Sigmoid colon (tissue), 4 donors: ENCODE data around the gene TTYH1.

Experiments
- POLR2A ChIP-seq, 2 donors: fragments of 450-650 bp; IDR thresholded peaks; one replicate each; pipeline ENCODE4 v1.6.1; 2016; ENCODE audit warnings: antibody characterized with exemption in 2 of 2, mild to moderate bottlenecking in 2 of 2, moderate library complexity in 2 of 2
- POLR2AphosphoS5 ChIP-seq, 4 donors: sonication (generic); formaldehyde crosslinking; IDR thresholded peaks; one replicate each; pipeline ENCODE4 v1.6.1; 2017; ENCODE audit warnings: antibody characterized with exemption in 4 of 4
- TF ChIP-seq, protein P1 (sequence below), 4 experiments: fragments of 450-650 bp in 3 of 4; fragments of 200-600 bp in 1 of 4; IDR thresholded peaks; one replicate each; pipeline ENCODE4 v1.5.1; 2016 to 2019; ENCODE audit warnings: antibody characterized with exemption in 4 of 4, mild to moderate bottlenecking in 3 of 4, moderate library complexity in 2 of 4

DNA sequence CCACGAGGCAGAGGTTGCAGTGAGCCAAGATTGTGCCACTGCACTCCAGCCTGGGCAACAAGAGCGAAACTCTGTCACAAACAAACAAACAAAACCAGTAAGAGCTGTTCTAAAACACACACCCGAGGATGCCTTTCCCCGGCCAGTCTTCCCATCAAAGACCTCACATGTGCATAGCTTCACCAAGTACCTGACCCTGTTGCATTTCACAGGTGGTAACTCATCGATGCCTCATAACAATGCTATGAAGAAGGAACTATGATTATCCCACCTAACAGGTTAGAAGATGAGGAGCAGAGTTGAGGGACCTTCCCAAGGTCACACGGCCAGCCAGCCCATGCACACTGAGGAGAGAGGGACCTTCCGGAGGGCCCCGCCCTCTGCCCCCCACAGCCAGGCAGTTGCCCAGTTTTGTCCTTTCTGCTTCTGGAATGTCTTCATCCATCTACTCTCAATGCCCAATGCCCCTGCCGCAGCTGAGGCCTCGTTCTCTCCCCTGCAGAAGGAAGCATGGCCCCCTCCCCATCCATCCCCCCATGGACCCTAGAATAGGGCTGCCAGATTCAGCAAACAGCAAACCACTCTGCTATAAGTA, 17.0 kb downstream of the TTYH1 start:
- TF ChIP-seq, protein P1, sequence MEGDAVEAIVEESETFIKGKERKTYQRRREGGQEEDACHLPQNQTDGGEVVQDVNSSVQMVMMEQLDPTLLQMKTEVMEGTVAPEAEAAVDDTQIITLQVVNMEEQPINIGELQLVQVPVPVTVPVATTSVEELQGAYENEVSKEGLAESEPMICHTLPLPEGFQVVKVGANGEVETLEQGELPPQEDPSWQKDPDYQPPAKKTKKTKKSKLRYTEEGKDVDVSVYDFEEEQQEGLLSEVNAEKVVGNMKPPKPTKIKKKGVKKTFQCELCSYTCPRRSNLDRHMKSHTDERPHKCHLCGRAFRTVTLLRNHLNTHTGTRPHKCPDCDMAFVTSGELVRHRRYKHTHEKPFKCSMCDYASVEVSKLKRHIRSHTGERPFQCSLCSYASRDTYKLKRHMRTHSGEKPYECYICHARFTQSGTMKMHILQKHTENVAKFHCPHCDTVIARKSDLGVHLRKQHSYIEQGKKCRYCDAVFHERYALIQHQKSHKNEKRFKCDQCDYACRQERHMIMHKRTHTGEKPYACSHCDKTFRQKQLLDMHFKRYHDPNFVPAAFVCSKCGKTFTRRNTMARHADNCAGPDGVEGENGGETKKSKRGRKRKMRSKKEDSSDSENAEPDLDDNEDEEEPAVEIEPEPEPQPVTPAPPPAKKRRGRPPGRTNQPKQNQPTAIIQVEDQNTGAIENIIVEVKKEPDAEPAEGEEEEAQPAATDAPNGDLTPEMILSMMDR (IDR thresholded peaks at IDR 0.05): no peak
- TF ChIP-seq POLR2A (IDR thresholded peaks at IDR 0.05): no peak
- no peak for TF ChIP-seq POLR2AphosphoS5 (IDR thresholded peaks at IDR 0.05)
